ENCODE data around the gene TIAM2. TPM values are rescaled to one million over a fixed set of nuclear protein-coding genes. Genes with fewer than 3 reads are reported as not detected.
"Not testable (repeated sequence)": the region's sequence is repeated elsewhere in the genome, so short reads cannot be mapped to it uniquely, and the experiment has no call there.

Gene TIAM2
- total and polyA plus RNA-seq, 7 donors = 3.4 to 20.3 (median 10.0) TPM

GRCh38 chr6:155181498-155181897 is 186.4 kb downstream of the TIAM2 start:
- 86 to 89% (median 88%) methylated on average over 3 of the region's 3 CpGs for WGBS, 3 donors
- no peak for DNase-seq

GRCh38 chr6:155182103-155182502 is 187.0 kb downstream of the TIAM2 start:
- WGBS, 3 donors = 90 to 93% (median 90%) methylated on average over 16 of the region's 16 CpGs

More at GRCh38 chr6:155181498-155181897, 186.4 kb downstream of the TIAM2 start:
- Histone ChIP-seq H3K4me1 (no peaks in the 10 kb centered on the region), H3K27me3 (ENCODE audit: insufficient read depth in 3 of 3, low read length in 2 of 3) (no peaks in the 10 kb centered on the region), H3K4me3 (no peak overlapping the region), H3K36me3 (ENCODE audit: insufficient read depth in 1 of 2, low read depth in 1 of 2) (peaks cover 0 to 33% of the 10 kb centered on the region in 2 donors), H3K27ac (no peak overlapping the region), H3K9me3 (no peaks in the 10 kb centered on the region)
- intact Hi-C loops (cut with DNase I) = loop anchor here in 1 of 2 donors (5.0 kb wide), 1 partner anchor 126 kb away; no protein-coding TSS in a partner anchor
- ATAC-seq = no peak
- no peak for TF ChIP-seq CTCF (IDR thresholded peaks at IDR 0.05)

GRCh38 chr6:155183095-155183494 is 188.0 kb downstream of the TIAM2 start:
- WGBS, 3 donors = 49 to 56% (median 53%) methylated on average over 5 of the region's 5 CpGs
- Histone ChIP-seq H3K4me1 (no peaks in the 10 kb centered on the region), H3K4me3 (no peak overlapping the region), H3K9me3 (no peaks in the 10 kb centered on the region), H3K27me3 (ENCODE audit: insufficient read depth in 3 of 3, low read length in 2 of 3) (no peaks in the 10 kb centered on the region), H3K36me3 (ENCODE audit: insufficient read depth in 1 of 2, low read depth in 1 of 2) (peaks cover 0 to 33% of the 10 kb centered on the region in 2 donors), H3K27ac (no peak overlapping the region)
- TF ChIP-seq CTCF (IDR thresholded peaks at IDR 0.05) = no peak
- intact Hi-C loops (cut with DNase I) = loop anchor here in 1 of 2 donors (5.0 kb wide), 1 partner anchor 124 kb away; no protein-coding TSS in a partner anchor
- DNase-seq = no peak
- no peak for ATAC-seq

More at GRCh38 chr6:155182103-155182502, 187.0 kb downstream of the TIAM2 start:
- no peak for TF ChIP-seq CTCF (IDR thresholded peaks at IDR 0.05)
- Histone ChIP-seq H3K4me3 (no peak overlapping the region), H3K27ac (no peak overlapping the region), H3K4me1 (no peaks in the 10 kb centered on the region), H3K36me3 (ENCODE audit: insufficient read depth in 1 of 2, low read depth in 1 of 2) (peaks cover 0 to 33% of the 10 kb centered on the region in 2 donors), H3K27me3 (ENCODE audit: insufficient read depth in 3 of 3, low read length in 2 of 3) (no peaks in the 10 kb centered on the region), H3K9me3 (no peaks in the 10 kb centered on the region)
- DNase-seq (no peak), ATAC-seq (no peak)
- intact Hi-C loops (cut with DNase I) = loop anchor here in 1 of 2 donors (5.0 kb wide), 1 partner anchor 125 kb away; no protein-coding TSS in a partner anchor

- H3K4me1 ChIP-seq; H3K27ac ChIP-seq; ATAC-seq; H3K4me3 ChIP-seq; intact Hi-C loops (cut with DNase I); H3K9me3 ChIP-seq; DNase-seq; H3K27me3 ChIP-seq (ENCODE audit: insufficient read depth in 3 of 3, low read length in 2 of 3): not testable (repeated sequence)
- H3K36me3 ChIP-seq (ENCODE audit: insufficient read depth in 1 of 2, low read depth in 1 of 2) = peaks cover 0 to 20% of the 10 kb centered on the region in 2 donors
- WGBS, 3 donors = 95 to 96% (median 95%) methylated on average over 9 of the region's 9 CpGs
Measured at GRCh38 chr6:155185041-155185440, 189.9 kb downstream of the TIAM2 start.

GRCh38 chr6:155185544-155185943 is 190.4 kb downstream of the TIAM2 start:
- Histone ChIP-seq H3K27ac (no peak overlapping the region), H3K27me3 (ENCODE audit: insufficient read depth in 3 of 3, low read length in 2 of 3) (no peaks in the 10 kb centered on the region), H3K4me1 (no peaks in the 10 kb centered on the region), H3K4me3 (no peak overlapping the region), H3K36me3 (ENCODE audit: insufficient read depth in 1 of 2, low read depth in 1 of 2) (peaks cover 0 to 19% of the 10 kb centered on the region in 2 donors), H3K9me3 (no peaks in the 10 kb centered on the region)
- no peak for TF ChIP-seq CTCF (IDR thresholded peaks at IDR 0.05)
- ATAC-seq = no peak
- no peak for DNase-seq
- 90 to 92% (median 91%) methylated on average over 6 of the region's 6 CpGs for WGBS, 3 donors
- intact Hi-C loops (cut with DNase I) = no loop called here
